Stimulated activated CD8-positive, alpha-beta memory T cell treated with anti-CD3 and anti-CD28 coated beads, Interleukin-12 subunit alpha, Interleukin-12 subunit beta, amount 100 ng/mL, for 1 hour (primary cell): Measurements from ENCODE around the gene ZNF718.
"Not testable (repeated sequence)": the region's sequence is repeated elsewhere in the genome, so short reads cannot be mapped to it uniquely, and the experiment has no call there.

Experiments used
- DNase-seq: peaks from one replicate; pipeline ENCODE4 v3.0.0-alpha.2; 2020; ENCODE audit warnings: low read depth

Gene ZNF718

GRCh38 chr4:124275-125081, at the start of gene ZNF718:
ZNF718 (plus strand) TSS chr4:124501; CDS start chr4:124671, 170 bp downstream.
- DNase-seq = peak; percentile 79

GRCh38 chr4:85951-86350, 38.4 kb upstream of the ZNF718 start:
- no peak for DNase-seq

GRCh38 chr4:86559-87324, 37.6 kb upstream of the ZNF718 start:
- not testable (repeated sequence) for DNase-seq

- no peak for DNase-seq
Observed at GRCh38 chr4:98386-98785, 25.9 kb upstream of the ZNF718 start.

- DNase-seq = no peak
Observed at GRCh38 chr4:99863-100262, 24.4 kb upstream of the ZNF718 start.

GRCh38 chr4:107083-107443, 17.2 kb upstream of the ZNF718 start:
- no peak for DNase-seq

GRCh38 chr4:107444-108429, 16.6 kb upstream of the ZNF718 start:
- DNase-seq = no peak

- no peak for DNase-seq
Observed at GRCh38 chr4:112771-113170, 11.5 kb upstream of the ZNF718 start.

- no peak for DNase-seq
Observed at GRCh38 chr4:113732-114131, 10.6 kb upstream of the ZNF718 start.

- DNase-seq = no peak
Observed at GRCh38 chr4:114149-114548, 10.2 kb upstream of the ZNF718 start.

- DNase-seq = no peak
Observed at GRCh38 chr4:116499-116898, 7.8 kb upstream of the ZNF718 start.

- no peak for DNase-seq
Observed at GRCh38 chr4:120616-121015, 3.7 kb upstream of the ZNF718 start.

GRCh38 chr4:121408-122084, 2.8 kb upstream of the ZNF718 start:
- no peak for DNase-seq

GRCh38 chr4:123922-124274, 403 bp upstream of the ZNF718 start:
- not testable (repeated sequence) for DNase-seq

GRCh38 chr4:125091-125771, 930 bp downstream of the ZNF718 start:
- no peak for DNase-seq

- no peak for DNase-seq
Observed at GRCh38 chr4:125833-126232, 1.5 kb downstream of the ZNF718 start.

GRCh38 chr4:132483-132882, 8.2 kb downstream of the ZNF718 start:
- no peak for DNase-seq

- no peak for DNase-seq
Observed at GRCh38 chr4:138935-139334, 14.6 kb downstream of the ZNF718 start.

GRCh38 chr4:139691-140090, 15.4 kb downstream of the ZNF718 start:
- DNase-seq = no peak

GRCh38 chr4:146621-147020, 22.3 kb downstream of the ZNF718 start:
- no peak for DNase-seq

GRCh38 chr4:147233-147632, 22.9 kb downstream of the ZNF718 start:
- DNase-seq = no peak
